H9 (cell line): Measurements from ENCODE around the gene HLTF. TPM values are rescaled to one million over a fixed set of nuclear protein-coding genes. Genes with fewer than 3 reads are reported as not detected.

Experiments used
- DNase-seq: peaks from one replicate; pipeline ENCODE4 v3.0.0-alpha.2; 2017
- H2AFZ ChIP-seq: one replicate; pipeline ENCODE4 v1.6.1; 2013; ENCODE audit warnings: mild to moderate bottlenecking, low read length, control low read depth, moderate library complexity
- H2AK5ac ChIP-seq: 2 replicates; pipeline ENCODE4 v1.6.1; 2013; ENCODE audit warnings: low read length, control low read depth, mixed read lengths; ENCODE audit not compliant: insufficient read length
- H2BK120ac ChIP-seq: one replicate; pipeline ENCODE4 v1.6.1; 2013; ENCODE audit warnings: low read depth, mild to moderate bottlenecking, low read length, control low read depth, inconsistent platforms; ENCODE audit not compliant: poor library complexity, severe bottlenecking
- H2BK12ac ChIP-seq: 2 replicates; pipeline ENCODE4 v1.6.1; 2013; ENCODE audit warnings: low read length, control low read depth, mixed read lengths, low read depth; ENCODE audit not compliant: insufficient read length
- H2BK15ac ChIP-seq: 2 replicates; pipeline ENCODE4 v1.6.1; 2013; ENCODE audit warnings: low read depth, low read length, control low read depth
- H2BK20ac ChIP-seq: one replicate; pipeline ENCODE4 v1.6.1; 2013; ENCODE audit warnings: low read depth, mild to moderate bottlenecking, low read length, control low read depth, inconsistent platforms; ENCODE audit not compliant: poor library complexity, severe bottlenecking
- H2BK5ac ChIP-seq: 2 replicates; pipeline ENCODE4 v1.6.1; 2013; ENCODE audit warnings: low read length, control low read depth, mixed read lengths; ENCODE audit not compliant: insufficient read length
- H3K14ac ChIP-seq: 2 replicates; pipeline ENCODE4 v1.6.1; 2013; ENCODE audit warnings: low read length, control low read depth; ENCODE audit not compliant: insufficient read depth
- H3K18ac ChIP-seq: 2 replicates; pipeline ENCODE4 v1.6.1; 2013; ENCODE audit warnings: low read depth, mild to moderate bottlenecking, mixed read lengths, low read length, control low read depth; ENCODE audit not compliant: insufficient read length
- H3K23ac ChIP-seq: 2 replicates; pipeline ENCODE4 v1.6.1; 2013; ENCODE audit warnings: low read length, control low read depth, mixed read lengths, low read depth; ENCODE audit not compliant: insufficient read length
- H3K23me2 ChIP-seq: 2 replicates; pipeline ENCODE4 v1.6.1; 2013; ENCODE audit warnings: low read depth, mild to moderate bottlenecking, mixed read lengths, low read length, control low read depth; ENCODE audit not compliant: insufficient read length, poor library complexity, severe bottlenecking
- H3K27ac ChIP-seq: 2 replicates; pipeline ENCODE4 v1.5.1; 2013; ENCODE audit warnings: low read length, control low read depth, mixed read lengths, low read depth; ENCODE audit not compliant: insufficient read length
- H3K27me3 ChIP-seq: 2 replicates; pipeline ENCODE4 v1.6.1; 2013; ENCODE audit warnings: low read length, control low read depth, inconsistent platforms; ENCODE audit not compliant: insufficient read depth
- H3K4ac ChIP-seq: 2 replicates; pipeline ENCODE4 v1.6.1; 2013; ENCODE audit warnings: low read depth, mild to moderate bottlenecking, control low read depth, inconsistent platforms, low read length, moderate library complexity
- H3K4me1 ChIP-seq: 2 replicates; pipeline ENCODE4 v1.6.1; 2013; ENCODE audit warnings: low read length, control low read depth, inconsistent platforms; ENCODE audit not compliant: insufficient read depth
- H3K4me2 ChIP-seq: 2 replicates; pipeline ENCODE4 v1.6.1; 2013; ENCODE audit warnings: low read length, control low read depth, mixed read lengths; ENCODE audit not compliant: insufficient read length, insufficient read depth
- H3K56ac ChIP-seq: 2 replicates; pipeline ENCODE4 v1.6.1; 2013; ENCODE audit warnings: low read depth, mild to moderate bottlenecking, mixed read lengths, low read length, control low read depth; ENCODE audit not compliant: insufficient read length
- H3K79me1 ChIP-seq: 2 replicates; pipeline ENCODE4 v1.6.1; 2013; ENCODE audit warnings: low read depth, mild to moderate bottlenecking, moderate library complexity, low read length, control low read depth, inconsistent platforms; ENCODE audit not compliant: insufficient read depth, poor library complexity, severe bottlenecking
- H3K79me2 ChIP-seq: 2 replicates; pipeline ENCODE4 v1.6.1; 2013; ENCODE audit warnings: low read length, control low read depth, inconsistent platforms; ENCODE audit not compliant: insufficient read depth
- H3K9ac ChIP-seq: 2 replicates; pipeline ENCODE4 v1.6.1; 2013; ENCODE audit warnings: low read length, control low read depth, mixed read lengths; ENCODE audit not compliant: insufficient read length; ENCODE audit errors: extremely low read depth
- H3K9me3 ChIP-seq: one replicate; pipeline ENCODE4 v1.6.1; 2013; ENCODE audit warnings: low read depth, low read length, inconsistent platforms; ENCODE audit not compliant: control insufficient read depth
- H3T11ph ChIP-seq: one replicate; pipeline ENCODE4 v1.6.1; 2013; ENCODE audit warnings: mild to moderate bottlenecking, low read length, control low read depth, inconsistent platforms
- H4K20me1 ChIP-seq: one replicate; pipeline ENCODE4 v1.6.1; 2013; ENCODE audit not compliant: control insufficient read depth, insufficient read length, insufficient read depth
- H4K5ac ChIP-seq: 2 replicates; pipeline ENCODE4 v1.6.1; 2013; ENCODE audit warnings: low read depth, mild to moderate bottlenecking, mixed read lengths, low read length, control low read depth; ENCODE audit not compliant: insufficient read length
- H4K8ac ChIP-seq: replicated peaks from 2 replicates; pipeline ENCODE4 v1.6.1; 2013; ENCODE audit warnings: low read length, control low read depth, mixed read lengths, low read depth; ENCODE audit not compliant: insufficient read length
- H4K91ac ChIP-seq: 2 replicates; pipeline ENCODE4 v1.6.1; 2013; ENCODE audit warnings: low read depth, mild to moderate bottlenecking, moderate library complexity, mixed read lengths, low read length, control low read depth; ENCODE audit not compliant: insufficient read length
- H3K27ac Mint-ChIP-seq, 3 experiments: 2 replicates in 2 of 3; 3 replicates in 1 of 3; pipeline ENCODE4 v1.8.0; 2020 to 2021; ENCODE audit warnings: mixed read lengths in 3 of 3, mild to moderate bottlenecking in 1 of 3, moderate library complexity in 1 of 3
- H3K27me3 Mint-ChIP-seq: 2 replicates; pipeline ENCODE4 v1.8.0; 2021; ENCODE audit warnings: low read depth, mild to moderate bottlenecking, moderate library complexity, mixed read lengths
- H3K36me3 Mint-ChIP-seq, 3 experiments: 2 replicates in 2 of 3; 3 replicates in 1 of 3; pipeline ENCODE4 v1.8.0; 2020 to 2021; ENCODE audit warnings: low read depth in 3 of 3, mixed read lengths in 3 of 3; ENCODE audit not compliant: insufficient read depth in 1 of 3
- H3K4me1 Mint-ChIP-seq, 2 experiments: 2 replicates each; pipeline ENCODE4 v1.8.0; 2020; ENCODE audit warnings: mixed read lengths in 2 of 2
- H3K4me3 Mint-ChIP-seq, 2 experiments: 2 replicates in 1 of 2; 3 replicates in 1 of 2; pipeline ENCODE4 v1.8.0; 2020 to 2021; ENCODE audit warnings: mild to moderate bottlenecking in 2 of 2, mixed read lengths in 2 of 2, moderate library complexity in 1 of 2
- H3K9me3 Mint-ChIP-seq, 2 experiments: 2 replicates in 1 of 2; 3 replicates in 1 of 2; pipeline ENCODE4 v1.8.0; 2020; ENCODE audit warnings: mild to moderate bottlenecking in 2 of 2, mixed read lengths in 2 of 2, moderate library complexity in 1 of 2
- CTCF ChIP-seq: fragments of 200-600 bp; sonication (generic); conservative IDR thresholded peaks from 3 replicates; pipeline ENCODE4 v1.8.0; 2021; ENCODE audit warnings: antibody characterized with exemption, mild to moderate bottlenecking
- WGBS: extraction: QIAGEN DNeasy Blood & Tissue Kit; methylation state at CpG from one replicate; pipeline ENCODE4 v1.1.7; 2013; ENCODE audit warnings: missing lambda C conversion rate, low lambda C conversion rate, mixed read lengths; ENCODE audit not compliant: insufficient read length; ENCODE audit errors: extremely low coverage; 5-methylcytosine and 5-hydroxymethylcytosine counted together
- total RNA-seq: library from RNA; stranded (reverse); gene quantifications from 2 replicates; pipeline ENCODE4 v1.2.1, GENCODE V29; 2021

HLTF gene
- total RNA-seq, 1 experiment from 2014 or later: 41.5 TPM

- no peaks in the 10 kb centered on the region for H3K79me2 ChIP-seq
- H3K23ac ChIP-seq: no peak overlapping the region
- no peaks in the 10 kb centered on the region for H3K9me3 ChIP-seq
- no peak overlapping the region for H3K27ac ChIP-seq
- no peaks in the 10 kb centered on the region for H3K4me1 ChIP-seq
- DNase-seq: no peak
- no peak for TF ChIP-seq CTCF
- Mint-ChIP-seq H3K36me3 (peaks cover 13 to 69% (median 49%) of the 10 kb centered on the region in 3 experiments), H3K4me1 (0 out of 4 replicates have a peak, but pooled peaks cover 2 to 3% of the 10 kb centered on the region in 2 experiments), H3K9me3 (no peaks in the 10 kb centered on the region), H3K27ac (no peak overlapping the region), H3K27me3 (no peaks in the 10 kb centered on the region), H3K4me3 (no peak overlapping the region)
- no peak overlapping the region for H2BK5ac ChIP-seq
- no peak overlapping the region for H2BK15ac ChIP-seq
- no peaks in the 10 kb centered on the region for H3K79me1 ChIP-seq
- H2BK12ac ChIP-seq: no peak overlapping the region
- no peak overlapping the region for H2AFZ ChIP-seq
- H3T11ph ChIP-seq: no peak overlapping the region
- WGBS: no CpG with 5 or more reads among the region's 2 CpGs
- no peaks in the 10 kb centered on the region for H3K23me2 ChIP-seq
- H3K56ac ChIP-seq: no peak overlapping the region
- no peak overlapping the region for H3K14ac ChIP-seq
- no peaks in the 10 kb centered on the region for H4K20me1 ChIP-seq
- H3K4me2 ChIP-seq: no peak overlapping the region
- no peak overlapping the region for H2BK20ac ChIP-seq
- H4K8ac ChIP-seq: no peak overlapping the region
- H3K4ac ChIP-seq: no peak overlapping the region
- H3K9ac ChIP-seq: no peak overlapping the region
- H3K27me3 ChIP-seq: no peaks in the 10 kb centered on the region
- H2BK120ac ChIP-seq: no peak overlapping the region
- H3K18ac ChIP-seq: no peak overlapping the region
- H4K91ac ChIP-seq: no peak overlapping the region
- H4K5ac ChIP-seq: no peak overlapping the region
- no peak overlapping the region for H2AK5ac ChIP-seq
Measured at GRCh38 chr3:149061776-149062175, 24.6 kb downstream of the HLTF start.
